ENCODE data around the gene MINDY1. TPM values are rescaled to one million over a fixed set of nuclear protein-coding genes. Genes with fewer than 3 reads are reported as not detected.

Gene MINDY1
- total and polyA plus RNA-seq, 10 of the 15 experiments (the other 5 are each of a cell fraction or from before 2014, with no cell fraction given) = 0.48 to 8.8 (median 5.0) TPM

GRCh38 chr1:151008244-151009205 is 1.8 kb upstream of the MINDY1 start, which contains the start of gene PRUNE1 (continued):
- TF ChIP-seq, protein P1, sequence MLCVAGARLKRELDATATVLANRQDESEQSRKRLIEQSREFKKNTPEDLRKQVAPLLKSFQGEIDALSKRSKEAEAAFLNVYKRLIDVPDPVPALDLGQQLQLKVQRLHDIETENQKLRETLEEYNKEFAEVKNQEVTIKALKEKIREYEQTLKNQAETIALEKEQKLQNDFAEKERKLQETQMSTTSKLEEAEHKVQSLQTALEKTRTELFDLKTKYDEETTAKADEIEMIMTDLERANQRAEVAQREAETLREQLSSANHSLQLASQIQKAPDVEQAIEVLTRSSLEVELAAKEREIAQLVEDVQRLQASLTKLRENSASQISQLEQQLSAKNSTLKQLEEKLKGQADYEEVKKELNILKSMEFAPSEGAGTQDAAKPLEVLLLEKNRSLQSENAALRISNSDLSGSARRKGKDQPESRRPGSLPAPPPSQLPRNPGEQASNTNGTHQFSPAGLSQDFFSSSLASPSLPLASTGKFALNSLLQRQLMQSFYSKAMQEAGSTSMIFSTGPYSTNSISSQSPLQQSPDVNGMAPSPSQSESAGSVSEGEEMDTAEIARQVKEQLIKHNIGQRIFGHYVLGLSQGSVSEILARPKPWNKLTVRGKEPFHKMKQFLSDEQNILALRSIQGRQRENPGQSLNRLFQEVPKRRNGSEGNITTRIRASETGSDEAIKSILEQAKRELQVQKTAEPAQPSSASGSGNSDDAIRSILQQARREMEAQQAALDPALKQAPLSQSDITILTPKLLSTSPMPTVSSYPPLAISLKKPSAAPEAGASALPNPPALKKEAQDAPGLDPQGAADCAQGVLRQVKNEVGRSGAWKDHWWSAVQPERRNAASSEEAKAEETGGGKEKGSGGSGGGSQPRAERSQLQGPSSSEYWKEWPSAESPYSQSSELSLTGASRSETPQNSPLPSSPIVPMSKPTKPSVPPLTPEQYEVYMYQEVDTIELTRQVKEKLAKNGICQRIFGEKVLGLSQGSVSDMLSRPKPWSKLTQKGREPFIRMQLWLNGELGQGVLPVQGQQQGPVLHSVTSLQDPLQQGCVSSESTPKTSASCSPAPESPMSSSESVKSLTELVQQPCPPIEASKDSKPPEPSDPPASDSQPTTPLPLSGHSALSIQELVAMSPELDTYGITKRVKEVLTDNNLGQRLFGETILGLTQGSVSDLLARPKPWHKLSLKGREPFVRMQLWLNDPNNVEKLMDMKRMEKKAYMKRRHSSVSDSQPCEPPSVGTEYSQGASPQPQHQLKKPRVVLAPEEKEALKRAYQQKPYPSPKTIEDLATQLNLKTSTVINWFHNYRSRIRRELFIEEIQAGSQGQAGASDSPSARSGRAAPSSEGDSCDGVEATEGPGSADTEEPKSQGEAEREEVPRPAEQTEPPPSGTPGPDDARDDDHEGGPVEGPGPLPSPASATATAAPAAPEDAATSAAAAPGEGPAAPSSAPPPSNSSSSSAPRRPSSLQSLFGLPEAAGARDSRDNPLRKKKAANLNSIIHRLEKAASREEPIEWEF (IDR thresholded peaks at IDR 0.05; ENCODE audit: insufficient replicate concordance, low read depth, low read length) = no peak
- TF ChIP-seq MYC (IDR thresholded peaks at IDR 0.05; ENCODE audit: insufficient read depth, insufficient read length, insufficient replicate concordance, low read length, severe bottlenecking) (no peak), POU2F2 (IDR thresholded peaks at IDR 0.05; ENCODE audit: borderline replicate concordance, low read depth, low read length) (no peak), SPI1 (IDR thresholded peaks at IDR 0.05; ENCODE audit: borderline replicate concordance, insufficient read depth, low read depth, low read length) (peak; percentile 66; the same call in 1 of the 2 replicates), MTA3 (IDR thresholded peaks at IDR 0.05; ENCODE audit: borderline replicate concordance, low read length) (no peak), SREBF1 (IDR thresholded peaks at IDR 0.05; ENCODE audit: low read length) (peak; percentile 27; the same call in 1 of the 2 replicates), RELA (IDR thresholded peaks at IDR 0.05; ENCODE audit: borderline replicate concordance, partially characterized antibody) (peak; percentile 64), ZNF622 (IDR thresholded peaks at IDR 0.05) (no peak), NRF1 (conservative IDR thresholded peaks at IDR 0.05; ENCODE audit: low read depth, low read length) (no peak; the same call in 1 of the 2 replicates), DPF2 (IDR thresholded peaks at IDR 0.05) (no peak), EGR1 (IDR thresholded peaks at IDR 0.05; ENCODE audit: borderline replicate concordance in 1 of 2, low read depth in 2 of 2, low read length in 2 of 2) (peak in 1 of 2 experiments; percentile 36; a peak in 2 of 3 replicates), NFYA (IDR thresholded peaks at IDR 0.05; ENCODE audit: borderline replicate concordance, low read depth, low read length) (no peak), JUNB (IDR thresholded peaks at IDR 0.05) (no peak), PML (IDR thresholded peaks at IDR 0.05; ENCODE audit: low read length) (no peak)
- TF ChIP-seq, protein P2, sequence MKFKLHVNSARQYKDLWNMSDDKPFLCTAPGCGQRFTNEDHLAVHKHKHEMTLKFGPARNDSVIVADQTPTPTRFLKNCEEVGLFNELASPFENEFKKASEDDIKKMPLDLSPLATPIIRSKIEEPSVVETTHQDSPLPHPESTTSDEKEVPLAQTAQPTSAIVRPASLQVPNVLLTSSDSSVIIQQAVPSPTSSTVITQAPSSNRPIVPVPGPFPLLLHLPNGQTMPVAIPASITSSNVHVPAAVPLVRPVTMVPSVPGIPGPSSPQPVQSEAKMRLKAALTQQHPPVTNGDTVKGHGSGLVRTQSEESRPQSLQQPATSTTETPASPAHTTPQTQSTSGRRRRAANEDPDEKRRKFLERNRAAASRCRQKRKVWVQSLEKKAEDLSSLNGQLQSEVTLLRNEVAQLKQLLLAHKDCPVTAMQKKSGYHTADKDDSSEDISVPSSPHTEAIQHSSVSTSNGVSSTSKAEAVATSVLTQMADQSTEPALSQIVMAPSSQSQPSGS (IDR thresholded peaks at IDR 0.05; ENCODE audit: low read length) = no peak
- TF ChIP-seq, protein P3, sequence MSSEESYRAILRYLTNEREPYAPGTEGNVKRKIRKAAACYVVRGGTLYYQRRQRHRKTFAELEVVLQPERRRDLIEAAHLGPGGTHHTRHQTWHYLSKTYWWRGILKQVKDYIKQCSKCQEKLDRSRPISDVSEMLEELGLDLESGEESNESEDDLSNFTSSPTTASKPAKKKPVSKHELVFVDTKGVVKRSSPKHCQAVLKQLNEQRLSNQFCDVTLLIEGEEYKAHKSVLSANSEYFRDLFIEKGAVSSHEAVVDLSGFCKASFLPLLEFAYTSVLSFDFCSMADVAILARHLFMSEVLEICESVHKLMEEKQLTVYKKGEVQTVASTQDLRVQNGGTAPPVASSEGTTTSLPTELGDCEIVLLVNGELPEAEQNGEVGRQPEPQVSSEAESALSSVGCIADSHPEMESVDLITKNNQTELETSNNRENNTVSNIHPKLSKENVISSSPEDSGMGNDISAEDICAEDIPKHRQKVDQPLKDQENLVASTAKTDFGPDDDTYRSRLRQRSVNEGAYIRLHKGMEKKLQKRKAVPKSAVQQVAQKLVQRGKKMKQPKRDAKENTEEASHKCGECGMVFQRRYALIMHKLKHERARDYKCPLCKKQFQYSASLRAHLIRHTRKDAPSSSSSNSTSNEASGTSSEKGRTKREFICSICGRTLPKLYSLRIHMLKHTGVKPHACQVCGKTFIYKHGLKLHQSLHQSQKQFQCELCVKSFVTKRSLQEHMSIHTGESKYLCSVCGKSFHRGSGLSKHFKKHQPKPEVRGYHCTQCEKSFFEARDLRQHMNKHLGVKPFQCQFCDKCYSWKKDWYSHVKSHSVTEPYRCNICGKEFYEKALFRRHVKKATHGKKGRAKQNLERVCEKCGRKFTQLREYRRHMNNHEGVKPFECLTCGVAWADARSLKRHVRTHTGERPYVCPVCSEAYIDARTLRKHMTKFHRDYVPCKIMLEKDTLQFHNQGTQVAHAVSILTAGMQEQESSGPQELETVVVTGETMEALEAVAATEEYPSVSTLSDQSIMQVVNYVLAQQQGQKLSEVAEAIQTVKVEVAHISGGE (CRISPR knock-in tag; IDR thresholded peaks at IDR 0.05) = no peak
- TF ChIP-seq, protein P4, sequence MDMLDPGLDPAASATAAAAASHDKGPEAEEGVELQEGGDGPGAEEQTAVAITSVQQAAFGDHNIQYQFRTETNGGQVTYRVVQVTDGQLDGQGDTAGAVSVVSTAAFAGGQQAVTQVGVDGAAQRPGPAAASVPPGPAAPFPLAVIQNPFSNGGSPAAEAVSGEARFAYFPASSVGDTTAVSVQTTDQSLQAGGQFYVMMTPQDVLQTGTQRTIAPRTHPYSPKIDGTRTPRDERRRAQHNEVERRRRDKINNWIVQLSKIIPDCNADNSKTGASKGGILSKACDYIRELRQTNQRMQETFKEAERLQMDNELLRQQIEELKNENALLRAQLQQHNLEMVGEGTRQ (IDR thresholded peaks at IDR 0.05; ENCODE audit: borderline replicate concordance, low read depth, low read length) = no peak
